IMR-90 (cell line): ENCODE data around the gene WNT6. TPM values are rescaled to one million over a fixed set of nuclear protein-coding genes. Genes with fewer than 3 reads are reported as not detected.

Source experiments
- ATAC-seq: fragments of 200-7000 bp; cut with Tn5 transposase; 2 replicates; pipeline ENCODE4 v1.9.1; 2020; ENCODE audit warnings: low read depth, mild to moderate bottlenecking, moderate library complexity
- BruUV-seq: library from RNA; stranded (reverse); fragments of 400-500 nt; replicated peaks from 2 replicates; lab custom pipeline; 2021; lab: Mats Ljungman, UMichigan
- CTCF ChIA-PET: fragments of 300-600 bp; formaldehyde crosslinking; extraction: SDS; loops from one replicate; lab custom pipeline; 2021; ENCODE audit warnings: antibody characterized with exemption; lab: Yijun Ruan, JAX
- POLR2A ChIA-PET: fragments of 300-600 bp; sonication (Branson Sonifier 250); formaldehyde crosslinking; loops from one replicate; lab custom pipeline; 2022; ENCODE audit warnings: antibody characterized with exemption; ENCODE audit not compliant: unreplicated experiment; lab: Charles Lee
- DNase-seq: peaks from one replicate; pipeline ENCODE4 v3.0.0; 2013
- H2AFZ ChIP-seq: replicated peaks from 2 replicates; pipeline ENCODE3; 2013; ENCODE audit warnings: low read length, mild to moderate bottlenecking; ENCODE audit not compliant: poor library complexity
- H2AK5ac ChIP-seq: 2 replicates; pipeline ENCODE4 v1.6.1; 2013; ENCODE audit warnings: low read depth, low read length, inconsistent platforms
- H2AK9ac ChIP-seq: replicated peaks from 2 replicates; pipeline ENCODE3; 2013; ENCODE audit warnings: mild to moderate bottlenecking, low read depth, low read length, moderate library complexity; ENCODE audit not compliant: poor library complexity
- H2BK120ac ChIP-seq: 2 replicates; pipeline ENCODE4 v1.6.1; 2013; ENCODE audit warnings: low read depth, low read length, inconsistent platforms
- H2BK15ac ChIP-seq: 3 replicates; pipeline ENCODE4 v1.6.1; 2013; ENCODE audit warnings: low read depth, low read length, inconsistent platforms
- H2BK20ac ChIP-seq: 2 replicates; pipeline ENCODE4 v1.6.1; 2013; ENCODE audit warnings: low read depth, mild to moderate bottlenecking, inconsistent platforms, low read length, moderate library complexity
- H2BK5ac ChIP-seq: 2 replicates; pipeline ENCODE4 v1.6.1; 2013; ENCODE audit warnings: mild to moderate bottlenecking, low read depth, low read length, inconsistent platforms; ENCODE audit not compliant: poor library complexity, severe bottlenecking
- H3K14ac ChIP-seq: replicated peaks from 2 replicates; pipeline ENCODE4 v1.6.1; 2013; ENCODE audit warnings: low read depth, low read length, inconsistent platforms
- H3K18ac ChIP-seq: 2 replicates; pipeline ENCODE4 v1.6.1; 2013; ENCODE audit warnings: low read depth, low read length, control low read depth
- H3K23ac ChIP-seq: 2 replicates; pipeline ENCODE4 v1.6.1; 2013; ENCODE audit warnings: low read depth, low read length, inconsistent platforms
- H3K27ac ChIP-seq: 2 replicates; pipeline ENCODE4 v1.5.1; 2013; ENCODE audit warnings: mild to moderate bottlenecking, control low read depth, low read length; ENCODE audit not compliant: insufficient read depth
- H3K27me3 ChIP-seq: 2 replicates; pipeline ENCODE4 v1.6.1; 2013; ENCODE audit warnings: low read length; ENCODE audit not compliant: control insufficient read depth, insufficient read depth
- H3K36me3 ChIP-seq: 2 replicates; pipeline ENCODE4 v1.6.1; 2013; ENCODE audit warnings: low read length, mixed read lengths; ENCODE audit not compliant: control insufficient read depth, insufficient read depth
- H3K4ac ChIP-seq: 2 replicates; pipeline ENCODE4 v1.6.1; 2013; ENCODE audit warnings: low read depth, low read length, inconsistent platforms
- H3K4me1 ChIP-seq: 2 replicates; pipeline ENCODE4 v1.6.1; 2013; ENCODE audit warnings: low read length, mixed read lengths; ENCODE audit not compliant: control insufficient read depth, insufficient read depth
- H3K4me2 ChIP-seq: 2 replicates; pipeline ENCODE4 v1.6.1; 2013; ENCODE audit warnings: low read depth, mild to moderate bottlenecking, control low read depth, low read length, moderate library complexity
- H3K4me3 ChIP-seq: 2 replicates; pipeline ENCODE4 v1.5.1; 2013; ENCODE audit warnings: low read depth, mild to moderate bottlenecking, control low read depth, low read length, moderate library complexity; ENCODE audit not compliant: insufficient read depth
- H3K56ac ChIP-seq: 2 replicates; pipeline ENCODE4 v1.6.1; 2013; ENCODE audit warnings: low read length, inconsistent platforms; ENCODE audit not compliant: insufficient read depth; ENCODE audit errors: extremely low read depth
- H3K79me1 ChIP-seq, 2 experiments: 2 replicates each; pipeline ENCODE4 v1.6.1; 2013; ENCODE audit warnings: low read length in 2 of 2, inconsistent platforms in 1 of 2, low read depth in 1 of 2
- H3K9ac ChIP-seq: 2 replicates; pipeline ENCODE4 v1.6.1; 2013; ENCODE audit warnings: low read depth, low read length, control low read depth
- H3K9me1 ChIP-seq: 2 replicates; pipeline ENCODE4 v1.6.1; 2013; ENCODE audit warnings: low read length, inconsistent platforms; ENCODE audit not compliant: insufficient read depth
- H3K9me3 ChIP-seq: 2 replicates; pipeline ENCODE4 v1.6.1; 2013; ENCODE audit warnings: low read length; ENCODE audit not compliant: control insufficient read depth, insufficient read depth
- H4K20me1 ChIP-seq: 2 replicates; pipeline ENCODE4 v1.6.1; 2013; ENCODE audit warnings: low read length, inconsistent platforms; ENCODE audit not compliant: insufficient read depth
- H4K5ac ChIP-seq: 2 replicates; pipeline ENCODE4 v1.6.1; 2013; ENCODE audit warnings: mild to moderate bottlenecking, low read depth, low read length, control low read depth
- H4K8ac ChIP-seq, 2 experiments: 2 replicates each; pipeline ENCODE4 v1.6.1; 2013; ENCODE audit warnings: low read depth in 2 of 2, low read length in 2 of 2, control low read depth in 1 of 2, inconsistent platforms in 1 of 2
- H4K91ac ChIP-seq: 2 replicates; pipeline ENCODE4 v1.6.1; 2013; ENCODE audit warnings: low read depth, low read length, inconsistent platforms; ENCODE audit not compliant: insufficient read depth
- BHLHE40 ChIP-seq: fragments of 150-350 bp; IDR thresholded peaks from 2 replicates; pipeline ENCODE4 v1.6.1; 2016; ENCODE audit warnings: mild to moderate bottlenecking, low read depth, low read length
- CEBPB ChIP-seq: IDR thresholded peaks from 2 replicates; pipeline ENCODE4 v1.6.1; 2012; ENCODE audit warnings: low read depth, low read length, improper control_type of control experiment
- CHD1 ChIP-seq: IDR thresholded peaks from 2 replicates; pipeline ENCODE4 v1.6.1; 2012; ENCODE audit warnings: low read depth, low read length, improper control_type of control experiment
- CTCF ChIP-seq: conservative IDR thresholded peaks from 2 replicates; pipeline ENCODE4 v1.5.1; 2012; ENCODE audit warnings: mild to moderate bottlenecking, low read depth, low read length, improper control_type of control experiment
- ELK1 ChIP-seq: fragments of 150-350 bp; IDR thresholded peaks from 2 replicates; pipeline ENCODE4 v1.6.1; 2016; ENCODE audit warnings: low read depth, mild to moderate bottlenecking, low read length, moderate library complexity, borderline replicate concordance
- FOS ChIP-seq: fragments of 150-350 bp; IDR thresholded peaks from 2 replicates; pipeline ENCODE4 v1.6.1; 2016; ENCODE audit warnings: low read depth, low read length
- MAFK ChIP-seq: IDR thresholded peaks from 2 replicates; pipeline ENCODE4 v1.6.1; 2012; ENCODE audit warnings: low read depth, low read length, improper control_type of control experiment
- MAZ ChIP-seq: IDR thresholded peaks from 2 replicates; pipeline ENCODE4 v1.6.1; 2012; ENCODE audit warnings: low read depth, mild to moderate bottlenecking, low read length, improper control_type of control experiment, moderate library complexity, borderline replicate concordance
- MXI1 ChIP-seq: IDR thresholded peaks from 2 replicates; pipeline ENCODE4 v1.6.1; 2012; ENCODE audit warnings: low read depth, mild to moderate bottlenecking, low read length, moderate library complexity, borderline replicate concordance
- NFE2L2 ChIP-seq: fragments of 150-350 bp; IDR thresholded peaks from 2 replicates; pipeline ENCODE4 v1.6.1; 2016; ENCODE audit warnings: low read depth, mild to moderate bottlenecking, low read length
- POLR2A ChIP-seq: IDR thresholded peaks from 2 replicates; pipeline ENCODE4 v1.6.1; 2012; ENCODE audit warnings: mild to moderate bottlenecking, low read depth, low read length
- RAD21 ChIP-seq: IDR thresholded peaks from 2 replicates; pipeline ENCODE4 v1.6.1; 2012; ENCODE audit warnings: low read length, improper control_type of control experiment
- RCOR1 ChIP-seq: IDR thresholded peaks from 2 replicates; pipeline ENCODE4 v1.6.1; 2012; ENCODE audit warnings: mild to moderate bottlenecking, low read length, improper control_type of control experiment; ENCODE audit not compliant: insufficient replicate concordance
- RFX5 ChIP-seq: IDR thresholded peaks from 2 replicates; pipeline ENCODE4 v1.8.0; 2012; ENCODE audit warnings: low read depth, mild to moderate bottlenecking, low read length, moderate library complexity
- SMC3 ChIP-seq: fragments of 150-350 bp; IDR thresholded peaks from 2 replicates; pipeline ENCODE4 v1.6.1; 2016; ENCODE audit warnings: low read depth, mild to moderate bottlenecking, antibody characterized with exemption, low read length, moderate library complexity
- USF2 ChIP-seq: fragments of 150-350 bp; IDR thresholded peaks from 2 replicates; pipeline ENCODE4 v1.6.1; 2017; ENCODE audit warnings: mild to moderate bottlenecking, antibody characterized with exemption, low read length, low read depth
- WGBS, 2 experiments: methylation state at CpG; one replicate each; pipeline versions ENCODE4 v1.1.5 to v1.1.7; 2013; ENCODE audit warnings: missing lambda C conversion rate in 2 of 2; ENCODE audit not compliant: insufficient read length in 1 of 2; ENCODE audit errors: extremely low coverage in 2 of 2; 5-methylcytosine and 5-hydroxymethylcytosine counted together
- dilution Hi-C: fragments of 300-500 bp; cut with HindIII; formaldehyde crosslinking; loops from one replicate; pipeline ENCODE4 v1.14.3; 2018; ENCODE audit warnings: low sequenced_read_pairs; ENCODE audit not compliant: unreplicated experiment
- in situ Hi-C: fragments of 300-500 bp; cut with MboI; formaldehyde crosslinking; loops from 3 replicates; pipeline ENCODE4 v1.14.3; 2019; ENCODE audit warnings: low sequenced_read_pairs, inconsistent platforms, mixed read lengths
- intact Hi-C: fragments of 100-400 bp; cut with micrococcal nuclease; formaldehyde crosslinking; loops from 2 replicates; pipeline ENCODE4 v1.10.0; 2022
- polyA plus RNA-seq, 3 experiments: library from polyadenylated mRNA; depleted of rRNA; stranded (reverse); fragments of >200 nt; gene quantifications; 2 replicates each; pipeline ENCODE4 v1.2.3, GENCODE V29; 2012; ENCODE audit warnings: low replicate concordance in 1 of 3
- total RNA-seq: library from RNA; depleted of rRNA; stranded (reverse); fragments of >200 nt; gene quantifications from 2 replicates; pipeline ENCODE4 v1.2.3, GENCODE V29; 2012

Gene WNT6
- total and polyA plus RNA-seq, 2 of the 4 experiments (the other 2 are of a cell fraction): not detected

DNA sequence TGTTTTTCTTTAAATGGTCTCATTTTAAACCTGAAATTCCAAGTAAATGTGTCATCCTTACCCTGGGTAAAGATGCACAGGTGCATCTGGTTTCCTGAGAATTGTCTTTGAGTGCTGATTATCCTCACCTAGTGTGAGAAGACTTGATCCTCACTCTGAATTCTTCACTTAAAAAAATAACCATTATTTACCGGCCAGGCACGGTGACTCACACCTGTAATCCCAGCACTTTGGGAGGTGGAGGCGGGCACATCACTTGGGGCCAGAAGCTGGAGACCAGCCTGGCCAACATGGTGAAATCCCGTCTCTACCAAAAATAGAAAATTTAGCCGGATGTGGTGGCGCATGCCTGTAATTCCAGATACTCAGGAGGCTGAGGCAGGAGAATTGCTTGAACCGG, 9.9 kb upstream of the WNT6 start:
- Histone ChIP-seq H3K27me3 (peaks cover 26% of the 10 kb centered on the region), H3K9ac (no peak overlapping the region), H3K79me1 (no peaks in the 10 kb centered on the region), H3K4me2 (no peak overlapping the region), H3K14ac (no peak overlapping the region), H3K18ac (no peak overlapping the region), H2BK20ac (no peak overlapping the region), H3K27ac (no peak overlapping the region), H2AK5ac (no peak overlapping the region), H3K56ac (no peak overlapping the region), H4K91ac (no peak overlapping the region), H4K20me1 (no peaks in the 10 kb centered on the region), H3K4ac (no peak overlapping the region), H2BK15ac (no peak overlapping the region), H2AK9ac (no peak overlapping the region), H4K5ac (no peak overlapping the region), H2BK5ac (no peak overlapping the region), H3K4me1 (no peaks in the 10 kb centered on the region), H4K8ac (no peak overlapping the region), H2AFZ (no peak overlapping the region), H3K9me3 (no peaks in the 10 kb centered on the region), H3K36me3 (no peaks in the 10 kb centered on the region), H3K4me3 (no peak overlapping the region), H2BK120ac (no peak overlapping the region), H3K9me1 (no peaks in the 10 kb centered on the region), H3K23ac (no peak overlapping the region)
- CTCF ChIA-PET: interaction anchor here (1.0 kb wide), 1 partner anchor 26 kb away, joined by 3 read pairs; no protein-coding TSS in a partner anchor
- intact Hi-C loops (no loop called here), in situ Hi-C loops (loop anchor here (10.0 kb wide), 1 partner anchor 165 kb away; no protein-coding TSS in a partner anchor), dilution Hi-C loops (no loop called here)
- WGBS, 2 experiments: 100% methylated on average over 1 of the region's 7 CpGs; no CpG with 5 or more reads in 1 of the 2 experiments
- POLR2A ChIA-PET: no interaction called here
- ATAC-seq (no peak), DNase-seq (no peak)
- BruUV-seq: no TSS peak
- TF ChIP-seq MXI1 (no peak), FOS (no peak), MAFK (no peak), CHD1 (no peak), BHLHE40 (no peak), NFE2L2 (no peak), CEBPB (no peak), SMC3 (no peak), RFX5 (no peak), CTCF (no peak), MAZ (no peak), ELK1 (no peak), USF2 (no peak), RAD21 (no peak), RCOR1 (no peak), POLR2A (no peak)
